PC-3 (cell line): ENCODE results near the gene CAMK1D.

ENCODE experiments used
- EZH2 ChIP-seq: fragments of 300-600 bp; sonication (generic); IDR thresholded peaks from one replicate; pipeline ENCODE4 v1.6.1; 2017; ENCODE audit warnings: antibody characterized with exemption, mild to moderate bottlenecking, low read length; ENCODE audit not compliant: unreplicated experiment
- TF ChIP-seq, protein P1 (sequence below): fragments of 300-600 bp; sonication (generic); conservative IDR thresholded peaks from 2 replicates; pipeline ENCODE4 v1.5.1; 2017; ENCODE audit warnings: antibody characterized with exemption, low read depth, mild to moderate bottlenecking, low read length

DNA sequence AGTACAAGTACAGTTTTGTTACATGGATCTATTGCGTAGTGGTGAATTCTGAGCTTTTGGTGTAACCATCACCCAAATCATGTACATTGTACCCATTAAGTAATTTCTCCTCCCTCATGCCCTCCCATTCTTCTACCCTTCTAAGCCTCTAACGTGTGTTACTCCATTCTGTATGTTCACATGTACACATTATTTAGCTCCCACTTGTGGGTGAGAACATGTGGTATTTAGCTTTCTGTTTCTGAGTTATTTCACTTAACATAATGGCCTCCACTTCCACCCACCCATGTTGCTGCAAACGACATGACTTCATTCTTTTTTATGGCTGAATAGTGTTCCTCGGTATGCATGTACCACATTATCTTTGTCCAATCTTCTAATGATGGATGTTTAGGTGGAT lies 251.3 kb downstream of the CAMK1D start:
- TF ChIP-seq, protein P1, sequence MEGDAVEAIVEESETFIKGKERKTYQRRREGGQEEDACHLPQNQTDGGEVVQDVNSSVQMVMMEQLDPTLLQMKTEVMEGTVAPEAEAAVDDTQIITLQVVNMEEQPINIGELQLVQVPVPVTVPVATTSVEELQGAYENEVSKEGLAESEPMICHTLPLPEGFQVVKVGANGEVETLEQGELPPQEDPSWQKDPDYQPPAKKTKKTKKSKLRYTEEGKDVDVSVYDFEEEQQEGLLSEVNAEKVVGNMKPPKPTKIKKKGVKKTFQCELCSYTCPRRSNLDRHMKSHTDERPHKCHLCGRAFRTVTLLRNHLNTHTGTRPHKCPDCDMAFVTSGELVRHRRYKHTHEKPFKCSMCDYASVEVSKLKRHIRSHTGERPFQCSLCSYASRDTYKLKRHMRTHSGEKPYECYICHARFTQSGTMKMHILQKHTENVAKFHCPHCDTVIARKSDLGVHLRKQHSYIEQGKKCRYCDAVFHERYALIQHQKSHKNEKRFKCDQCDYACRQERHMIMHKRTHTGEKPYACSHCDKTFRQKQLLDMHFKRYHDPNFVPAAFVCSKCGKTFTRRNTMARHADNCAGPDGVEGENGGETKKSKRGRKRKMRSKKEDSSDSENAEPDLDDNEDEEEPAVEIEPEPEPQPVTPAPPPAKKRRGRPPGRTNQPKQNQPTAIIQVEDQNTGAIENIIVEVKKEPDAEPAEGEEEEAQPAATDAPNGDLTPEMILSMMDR, result no peak
- no peak for TF ChIP-seq EZH2
